GM12878 (cell line): ENCODE results near the gene SLC12A4.

Experiments
- CBFB ChIP-seq: IDR thresholded peaks from 2 replicates; pipeline ENCODE4 v1.6.1; 2016; ENCODE audit warnings: antibody characterized with exemption, low read depth
- CHD2 ChIP-seq: IDR thresholded peaks from 2 replicates; pipeline ENCODE4 v1.6.1; 2011; ENCODE audit warnings: low read depth, low read length, improper control_type of control experiment, borderline replicate concordance
- CTCF ChIP-seq, 3 experiments: IDR thresholded peaks in 2 of 3; conservative IDR thresholded peaks in 1 of 3; 2 replicates each; pipeline ENCODE4 v1.5.1; 2011; ENCODE audit warnings: low read depth in 3 of 3, low read length in 3 of 3, mild to moderate bottlenecking in 3 of 3, control low read depth in 2 of 3, moderate library complexity in 2 of 3, inconsistent platforms in 1 of 3, mixed read lengths in 1 of 3; ENCODE audit not compliant: control insufficient read depth in 2 of 3, insufficient read depth in 1 of 3; ENCODE audit errors: extremely low read depth in 1 of 3
- DPF2 ChIP-seq: fragments of 450-650 bp; IDR thresholded peaks from 2 replicates; pipeline ENCODE4 v1.6.1; 2017; ENCODE audit warnings: mild to moderate bottlenecking
- EZH2 ChIP-seq: IDR thresholded peaks from 2 replicates; pipeline ENCODE4 v1.6.1; 2012; ENCODE audit warnings: low read depth, mild to moderate bottlenecking, control low read depth, inconsistent platforms, low read length, borderline replicate concordance; ENCODE audit not compliant: control insufficient read depth
- FOXM1 ChIP-seq: IDR thresholded peaks from 2 replicates; pipeline ENCODE4 v1.6.1; 2012; ENCODE audit warnings: low read depth, mild to moderate bottlenecking, inconsistent platforms, low read length, moderate library complexity
- HDAC2 ChIP-seq: fragments of 200-600 bp; sonication (generic); IDR thresholded peaks from 2 replicates; pipeline ENCODE4 v1.6.1; 2017
- HDAC6 ChIP-seq: fragments of 200-600 bp; sonication (generic); IDR thresholded peaks from one replicate; pipeline ENCODE4 v1.8.0; 2017; ENCODE audit warnings: antibody characterized with exemption; ENCODE audit not compliant: unreplicated experiment
- JUND ChIP-seq: IDR thresholded peaks from 2 replicates; pipeline ENCODE4 v1.6.1; 2012; ENCODE audit warnings: low read depth, mild to moderate bottlenecking, low read length, improper control_type of control experiment, moderate library complexity
- MLLT1 ChIP-seq: fragments of 450-650 bp; IDR thresholded peaks from 2 replicates; pipeline ENCODE4 v1.6.1; 2016; ENCODE audit warnings: mild to moderate bottlenecking
- POLR2A ChIP-seq: IDR thresholded peaks from 2 replicates; pipeline ENCODE4 v1.6.1; 2011; ENCODE audit warnings: low read depth, mild to moderate bottlenecking, low read length
- SMC3 ChIP-seq: IDR thresholded peaks from 2 replicates; pipeline ENCODE4 v1.6.1; 2011; ENCODE audit warnings: low read length, improper control_type of control experiment, borderline replicate concordance

- TF ChIP-seq CBFB (no peak), JUND (no peak), DPF2 (no peak), EZH2 (no peak), HDAC2 (no peak), CTCF (IDR thresholded peaks at IDR 0.05 in 2 of 3, conservative IDR thresholded peaks at IDR 0.05 in 1 of 3; ENCODE audit: control insufficient read depth in 2 of 3, extremely low read depth in 1 of 3, insufficient read depth in 1 of 3, low read depth in 3 of 3, low read length in 3 of 3) (no peak), HDAC6 (no peak), POLR2A (no peak), MLLT1 (no peak), SMC3 (no peak), CHD2 (no peak), FOXM1 (no peak)
These were observed 46.2 kb downstream of the SLC12A4 start for GRCh38 chr16:67922221-67922620.
